SK-N-SH (cell line): ENCODE results near the gene FBXL7. TPM values are rescaled to one million over a fixed set of nuclear protein-coding genes. Genes with fewer than 3 reads are reported as not detected.

Source experiments
- CTCF ChIA-PET: fragments of 300-600, 350-600 bp; formaldehyde crosslinking; extraction: SDS; loops from one replicate; lab custom pipeline; 2021; lab: Yijun Ruan, JAX
- POLR2A ChIA-PET: fragments of 350-600 bp; sonication (Branson Sonifier 250); formaldehyde crosslinking; extraction: SDS; loops from one replicate; lab custom pipeline; 2020; ENCODE audit warnings: antibody characterized with exemption, inconsistent platforms; lab: Yijun Ruan, JAX
- DNase-seq: peaks from one replicate; pipeline ENCODE4 v3.0.0; 2012
- H2AFZ ChIP-seq: fragments of 200-600 bp; sonication (generic); 2 replicates; pipeline ENCODE4 v1.8.1; 2016; ENCODE audit warnings: antibody characterized with exemption, mild to moderate bottlenecking, low read depth
- H3F3A ChIP-seq: fragments of 200-600 bp; sonication (generic); replicated peaks from 2 replicates; pipeline ENCODE3; 2016; ENCODE audit warnings: antibody characterized with exemption, mild to moderate bottlenecking; ENCODE audit not compliant: insufficient read depth
- H3K27ac ChIP-seq, 2 experiments: fragments of 200-500 bp in 1 of 2; fragments of 200-600 bp in 1 of 2; sonication (Bioruptor generic) in 1 of 2; sonication (generic), shearing (Covaris generic) in 1 of 2; 2 replicates each; pipeline versions ENCODE4 v1.5.1 to v1.6.1; 2014 to 2016; ENCODE audit warnings: low read depth in 2 of 2, inconsistent platforms in 1 of 2, low read length in 1 of 2, mild to moderate bottlenecking in 1 of 2, mixed read lengths in 1 of 2
- H3K27me3 ChIP-seq: fragments of 200-600 bp; sonication (generic), shearing (Covaris generic); 2 replicates; pipeline ENCODE4 v1.6.1; 2016; ENCODE audit warnings: mixed run types; ENCODE audit not compliant: insufficient read depth
- H3K36me3 ChIP-seq, 2 experiments: fragments of 200-500 bp in 1 of 2; fragments of 200-600 bp in 1 of 2; sonication (Bioruptor generic) in 1 of 2; sonication (generic) in 1 of 2; replicated peaks in 1 of 2; 2 replicates each; pipeline versions ENCODE3 to v1.5.1; 2014 to 2016; ENCODE audit warnings: low read length in 1 of 2, mild to moderate bottlenecking in 1 of 2; ENCODE audit not compliant: insufficient read depth in 2 of 2, control insufficient read depth in 1 of 2
- H3K4me1 ChIP-seq, 2 experiments: fragments of 200-500 bp in 1 of 2; fragments of 200-600 bp in 1 of 2; sonication (Bioruptor generic) in 1 of 2; sonication (generic), shearing (Covaris generic) in 1 of 2; 2 replicates each; pipeline versions ENCODE4 v1.5.1 to v1.6.1; 2014 to 2016; ENCODE audit warnings: low read depth in 1 of 2, low read length in 1 of 2, mixed run types in 1 of 2; ENCODE audit not compliant: insufficient read depth in 2 of 2, control insufficient read depth in 1 of 2
- H3K4me2 ChIP-seq: fragments of 200-600 bp; sonication (generic), shearing (Covaris generic); 2 replicates; pipeline ENCODE4 v1.6.1; 2017; ENCODE audit warnings: mixed run types
- H3K4me3 ChIP-seq, 2 experiments: fragments of 200-500 bp in 1 of 2; fragments of 200-600 bp in 1 of 2; sonication (Bioruptor generic) in 1 of 2; sonication (generic), shearing (Covaris generic) in 1 of 2; 2 replicates each; pipeline versions ENCODE4 v1.5.1 to v1.8.1; 2014 to 2016; ENCODE audit warnings: low read depth in 2 of 2, inconsistent platforms in 1 of 2, low read length in 1 of 2, mild to moderate bottlenecking in 1 of 2, mixed read lengths in 1 of 2, moderate library complexity in 1 of 2
- H3K79me2 ChIP-seq: fragments of 200-600 bp; sonication (generic); 2 replicates; pipeline ENCODE4 v1.8.1; 2017; ENCODE audit warnings: mild to moderate bottlenecking; ENCODE audit not compliant: insufficient read depth
- H3K9ac ChIP-seq: fragments of 200-600 bp; sonication (generic); 2 replicates; pipeline ENCODE4 v1.6.1; 2017; ENCODE audit warnings: mixed run types
- H3K9me2 ChIP-seq: fragments of 200-600 bp; sonication (generic); 2 replicates; pipeline ENCODE4 v1.6.1; 2017; ENCODE audit warnings: mixed run types
- H3K9me3 ChIP-seq: fragments of 200-600 bp; sonication (generic); 2 replicates; pipeline ENCODE4 v1.6.1; 2017; ENCODE audit warnings: mixed run types, mild to moderate bottlenecking, moderate library complexity
- H4K20me1 ChIP-seq: fragments of 200-600 bp; sonication (generic); 2 replicates; pipeline ENCODE4 v1.6.1; 2017; ENCODE audit warnings: mild to moderate bottlenecking, mixed run types; ENCODE audit not compliant: insufficient read depth
- CHD2 ChIP-seq: fragments of 150-350 bp; IDR thresholded peaks from 2 replicates; pipeline ENCODE4 v1.6.1; 2018; ENCODE audit warnings: low read length; ENCODE audit not compliant: partially characterized antibody
- ELF1 ChIP-seq: IDR thresholded peaks from 2 replicates; pipeline ENCODE4 v1.4.0; 2012
- FOSL2 ChIP-seq: IDR thresholded peaks from 2 replicates; pipeline ENCODE4 v1.4.0; 2012; ENCODE audit warnings: low read depth, mild to moderate bottlenecking, moderate library complexity, borderline replicate concordance
- GABPA ChIP-seq: IDR thresholded peaks from 2 replicates; pipeline ENCODE4 v1.4.0; 2012; ENCODE audit warnings: low read depth, mild to moderate bottlenecking
- JUND ChIP-seq: IDR thresholded peaks from 2 replicates; pipeline ENCODE4 v1.4.0; 2012
- MEF2A ChIP-seq: IDR thresholded peaks from 2 replicates; pipeline ENCODE4 v1.4.0; 2012; ENCODE audit warnings: low read depth, borderline replicate concordance
- NFIC ChIP-seq: IDR thresholded peaks from 2 replicates; pipeline ENCODE4 v1.4.0; 2012; ENCODE audit warnings: borderline replicate concordance
- NRF1 ChIP-seq: IDR thresholded peaks from 2 replicates; pipeline ENCODE4 v1.6.1; 2012; ENCODE audit warnings: low read depth, mild to moderate bottlenecking, low read length
- RAD21 ChIP-seq: IDR thresholded peaks from 2 replicates; pipeline ENCODE4 v1.6.1; 2012; ENCODE audit warnings: mild to moderate bottlenecking, low read length
- RCOR1 ChIP-seq: fragments of 150-350 bp; IDR thresholded peaks from 2 replicates; pipeline ENCODE4 v1.6.1; 2017; ENCODE audit warnings: antibody characterized with exemption, low read length
- RFX5 ChIP-seq: IDR thresholded peaks from 2 replicates; pipeline ENCODE4 v1.6.1; 2012; ENCODE audit warnings: mild to moderate bottlenecking, improper control_type of control experiment, low read length
- RXRA ChIP-seq: IDR thresholded peaks from 2 replicates; pipeline ENCODE4 v1.4.0; 2012; ENCODE audit warnings: low read depth, mild to moderate bottlenecking, borderline replicate concordance
- SMC3 ChIP-seq: IDR thresholded peaks from 2 replicates; pipeline ENCODE4 v1.6.1; 2012; ENCODE audit warnings: low read depth, low read length, improper control_type of control experiment
- TAF1 ChIP-seq: IDR thresholded peaks from 2 replicates; pipeline ENCODE4 v1.6.1; 2012; ENCODE audit warnings: low read depth, mild to moderate bottlenecking, low read length, moderate library complexity, borderline replicate concordance
- TCF12 ChIP-seq: IDR thresholded peaks from 2 replicates; pipeline ENCODE4 v1.4.0; 2012
- WGBS: methylation state at CpG from one replicate; pipeline ENCODE4 v1.1.6; 2017; ENCODE audit warnings: low lambda C conversion rate; 5-methylcytosine and 5-hydroxymethylcytosine counted together
- polyA plus RNA-seq, 3 experiments: library from polyadenylated mRNA; depleted of rRNA; stranded (reverse); fragments of >200 nt; gene quantifications; 2 replicates each; pipeline ENCODE4 v1.2.3, GENCODE V29; 2012
- TF ChIP-seq, protein P1 (sequence below): IDR thresholded peaks from 2 replicates; pipeline ENCODE4 v1.4.0; 2012; ENCODE audit warnings: low read depth
- TF ChIP-seq, protein P2 (sequence below): fragments of 150-350 bp; IDR thresholded peaks from 2 replicates; pipeline ENCODE4 v1.6.1; 2016; ENCODE audit warnings: mild to moderate bottlenecking, low read depth, low read length
- TF ChIP-seq, protein P3 (sequence below): IDR thresholded peaks from 2 replicates; pipeline ENCODE4 v1.4.0; 2012; ENCODE audit warnings: low read depth, borderline replicate concordance
- TF ChIP-seq, protein P4 (sequence below): fragments of 150-350 bp; IDR thresholded peaks from 2 replicates; pipeline ENCODE4 v1.6.1; 2017; ENCODE audit warnings: antibody characterized with exemption, low read length, low read depth, borderline replicate concordance
- TF ChIP-seq, protein P5 (sequence below): IDR thresholded peaks from 2 replicates; pipeline ENCODE4 v1.6.1; 2012; ENCODE audit warnings: mild to moderate bottlenecking, low read depth, low read length, moderate library complexity

Gene FBXL7
- polyA plus RNA-seq, 1 of the 3 experiments (the other 2 are of a cell fraction): 7.0 TPM

DNA sequence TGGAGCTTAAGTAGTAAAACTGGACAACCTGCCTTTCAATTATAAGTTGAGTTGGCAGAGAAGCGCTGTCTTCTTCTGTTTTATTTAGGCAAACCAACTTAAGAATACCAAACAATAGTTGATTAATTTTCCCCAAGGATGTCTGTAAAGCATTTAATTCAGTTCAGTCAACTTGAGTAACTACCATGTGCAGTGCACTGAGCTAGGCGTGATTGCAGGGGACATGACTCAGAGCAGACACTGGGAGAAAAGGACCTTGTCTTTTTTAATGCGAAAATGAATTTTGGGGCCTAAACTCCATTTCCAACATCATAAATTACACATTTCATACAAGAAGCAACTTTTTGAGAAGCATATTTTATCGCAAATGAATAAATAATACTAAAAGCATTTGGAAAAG, 66.3 kb downstream of the FBXL7 start:
- Histone ChIP-seq H3K4me1 (peaks cover 0 to 4% of the 10 kb centered on the region in 2 experiments; a peak in 1 of 4 replicates), H2AFZ (no peak overlapping the region), H3K4me3 (no peak overlapping the region), H3K79me2 (0 out of 2 replicates have a peak, but pooled peaks cover 3% of the 10 kb centered on the region), H3F3A (peaks cover 7% of the 10 kb centered on the region), H4K20me1 (no peaks in the 10 kb centered on the region), H3K36me3 (peaks cover 0 to 7% of the 10 kb centered on the region in 2 experiments), H3K4me2 (no peak overlapping the region), H3K27me3 (no peaks in the 10 kb centered on the region), H3K27ac (no peak overlapping the region), H3K9ac (no peak overlapping the region), H3K9me2 (no peaks in the 10 kb centered on the region), H3K9me3 (no peaks in the 10 kb centered on the region)
- CTCF ChIA-PET: no interaction called here
- POLR2A ChIA-PET: no interaction called here
- DNase-seq: no peak
- no peak for TF ChIP-seq MEF2A
- no peak for TF ChIP-seq TCF12
- no peak for TF ChIP-seq CHD2
- TF ChIP-seq, protein P1, sequence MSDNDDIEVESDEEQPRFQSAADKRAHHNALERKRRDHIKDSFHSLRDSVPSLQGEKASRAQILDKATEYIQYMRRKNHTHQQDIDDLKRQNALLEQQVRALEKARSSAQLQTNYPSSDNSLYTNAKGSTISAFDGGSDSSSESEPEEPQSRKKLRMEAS: no peak
- no peak for TF ChIP-seq RCOR1
- TF ChIP-seq JUND: no peak
- no peak for TF ChIP-seq NFIC
- TF ChIP-seq FOSL2: no peak
- no peak for TF ChIP-seq SMC3
- TF ChIP-seq, protein P2, sequence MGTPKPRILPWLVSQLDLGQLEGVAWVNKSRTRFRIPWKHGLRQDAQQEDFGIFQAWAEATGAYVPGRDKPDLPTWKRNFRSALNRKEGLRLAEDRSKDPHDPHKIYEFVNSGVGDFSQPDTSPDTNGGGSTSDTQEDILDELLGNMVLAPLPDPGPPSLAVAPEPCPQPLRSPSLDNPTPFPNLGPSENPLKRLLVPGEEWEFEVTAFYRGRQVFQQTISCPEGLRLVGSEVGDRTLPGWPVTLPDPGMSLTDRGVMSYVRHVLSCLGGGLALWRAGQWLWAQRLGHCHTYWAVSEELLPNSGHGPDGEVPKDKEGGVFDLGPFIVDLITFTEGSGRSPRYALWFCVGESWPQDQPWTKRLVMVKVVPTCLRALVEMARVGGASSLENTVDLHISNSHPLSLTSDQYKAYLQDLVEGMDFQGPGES: no peak
- TF ChIP-seq ELF1: no peak
- TF ChIP-seq, protein P3, sequence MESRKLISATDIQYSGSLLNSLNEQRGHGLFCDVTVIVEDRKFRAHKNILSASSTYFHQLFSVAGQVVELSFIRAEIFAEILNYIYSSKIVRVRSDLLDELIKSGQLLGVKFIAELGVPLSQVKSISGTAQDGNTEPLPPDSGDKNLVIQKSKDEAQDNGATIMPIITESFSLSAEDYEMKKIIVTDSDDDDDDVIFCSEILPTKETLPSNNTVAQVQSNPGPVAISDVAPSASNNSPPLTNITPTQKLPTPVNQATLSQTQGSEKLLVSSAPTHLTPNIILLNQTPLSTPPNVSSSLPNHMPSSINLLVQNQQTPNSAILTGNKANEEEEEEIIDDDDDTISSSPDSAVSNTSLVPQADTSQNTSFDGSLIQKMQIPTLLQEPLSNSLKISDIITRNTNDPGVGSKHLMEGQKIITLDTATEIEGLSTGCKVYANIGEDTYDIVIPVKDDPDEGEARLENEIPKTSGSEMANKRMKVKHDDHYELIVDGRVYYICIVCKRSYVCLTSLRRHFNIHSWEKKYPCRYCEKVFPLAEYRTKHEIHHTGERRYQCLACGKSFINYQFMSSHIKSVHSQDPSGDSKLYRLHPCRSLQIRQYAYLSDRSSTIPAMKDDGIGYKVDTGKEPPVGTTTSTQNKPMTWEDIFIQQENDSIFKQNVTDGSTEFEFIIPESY: no peak
- no peak for TF ChIP-seq RAD21
- TF ChIP-seq NRF1: no peak
- no peak for TF ChIP-seq TAF1
- no peak for TF ChIP-seq GABPA
- TF ChIP-seq, protein P4, sequence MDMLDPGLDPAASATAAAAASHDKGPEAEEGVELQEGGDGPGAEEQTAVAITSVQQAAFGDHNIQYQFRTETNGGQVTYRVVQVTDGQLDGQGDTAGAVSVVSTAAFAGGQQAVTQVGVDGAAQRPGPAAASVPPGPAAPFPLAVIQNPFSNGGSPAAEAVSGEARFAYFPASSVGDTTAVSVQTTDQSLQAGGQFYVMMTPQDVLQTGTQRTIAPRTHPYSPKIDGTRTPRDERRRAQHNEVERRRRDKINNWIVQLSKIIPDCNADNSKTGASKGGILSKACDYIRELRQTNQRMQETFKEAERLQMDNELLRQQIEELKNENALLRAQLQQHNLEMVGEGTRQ: no peak
- no peak for TF ChIP-seq RFX5
- TF ChIP-seq, protein P5, sequence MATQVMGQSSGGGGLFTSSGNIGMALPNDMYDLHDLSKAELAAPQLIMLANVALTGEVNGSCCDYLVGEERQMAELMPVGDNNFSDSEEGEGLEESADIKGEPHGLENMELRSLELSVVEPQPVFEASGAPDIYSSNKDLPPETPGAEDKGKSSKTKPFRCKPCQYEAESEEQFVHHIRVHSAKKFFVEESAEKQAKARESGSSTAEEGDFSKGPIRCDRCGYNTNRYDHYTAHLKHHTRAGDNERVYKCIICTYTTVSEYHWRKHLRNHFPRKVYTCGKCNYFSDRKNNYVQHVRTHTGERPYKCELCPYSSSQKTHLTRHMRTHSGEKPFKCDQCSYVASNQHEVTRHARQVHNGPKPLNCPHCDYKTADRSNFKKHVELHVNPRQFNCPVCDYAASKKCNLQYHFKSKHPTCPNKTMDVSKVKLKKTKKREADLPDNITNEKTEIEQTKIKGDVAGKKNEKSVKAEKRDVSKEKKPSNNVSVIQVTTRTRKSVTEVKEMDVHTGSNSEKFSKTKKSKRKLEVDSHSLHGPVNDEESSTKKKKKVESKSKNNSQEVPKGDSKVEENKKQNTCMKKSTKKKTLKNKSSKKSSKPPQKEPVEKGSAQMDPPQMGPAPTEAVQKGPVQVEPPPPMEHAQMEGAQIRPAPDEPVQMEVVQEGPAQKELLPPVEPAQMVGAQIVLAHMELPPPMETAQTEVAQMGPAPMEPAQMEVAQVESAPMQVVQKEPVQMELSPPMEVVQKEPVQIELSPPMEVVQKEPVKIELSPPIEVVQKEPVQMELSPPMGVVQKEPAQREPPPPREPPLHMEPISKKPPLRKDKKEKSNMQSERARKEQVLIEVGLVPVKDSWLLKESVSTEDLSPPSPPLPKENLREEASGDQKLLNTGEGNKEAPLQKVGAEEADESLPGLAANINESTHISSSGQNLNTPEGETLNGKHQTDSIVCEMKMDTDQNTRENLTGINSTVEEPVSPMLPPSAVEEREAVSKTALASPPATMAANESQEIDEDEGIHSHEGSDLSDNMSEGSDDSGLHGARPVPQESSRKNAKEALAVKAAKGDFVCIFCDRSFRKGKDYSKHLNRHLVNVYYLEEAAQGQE: no peak
- no peak for TF ChIP-seq RXRA
- 79% methylated on average over 4 of the region's 4 CpGs for WGBS
